Activated CD8-positive, alpha-beta memory T cell treated with anti-CD3 and anti-CD28 coated beads, Interleukin-2, amount 50 U/mL, for 24 hours (primary cell): ENCODE measurements around the gene DSTN.
A peak's percentile ranks its signal among the peaks of the same experiment; 100 is the strongest.

ENCODE experiments used
- DNase-seq: peaks from one replicate; pipeline ENCODE4 v3.0.0-alpha.2; 2020; ENCODE audit errors: extremely low read depth

DSTN gene

GRCh38 chr20:17612287-17612991 lies 42.6 kb downstream of the DSTN start:
- DNase-seq, result peak; percentile 10

GRCh38 chr20:17612992-17613327 lies 43.1 kb downstream of the DSTN start:
- DNase-seq, result no peak

GRCh38 chr20:17613328-17614175 lies 43.7 kb downstream of the DSTN start:
- DNase-seq, result no peak

DNA sequence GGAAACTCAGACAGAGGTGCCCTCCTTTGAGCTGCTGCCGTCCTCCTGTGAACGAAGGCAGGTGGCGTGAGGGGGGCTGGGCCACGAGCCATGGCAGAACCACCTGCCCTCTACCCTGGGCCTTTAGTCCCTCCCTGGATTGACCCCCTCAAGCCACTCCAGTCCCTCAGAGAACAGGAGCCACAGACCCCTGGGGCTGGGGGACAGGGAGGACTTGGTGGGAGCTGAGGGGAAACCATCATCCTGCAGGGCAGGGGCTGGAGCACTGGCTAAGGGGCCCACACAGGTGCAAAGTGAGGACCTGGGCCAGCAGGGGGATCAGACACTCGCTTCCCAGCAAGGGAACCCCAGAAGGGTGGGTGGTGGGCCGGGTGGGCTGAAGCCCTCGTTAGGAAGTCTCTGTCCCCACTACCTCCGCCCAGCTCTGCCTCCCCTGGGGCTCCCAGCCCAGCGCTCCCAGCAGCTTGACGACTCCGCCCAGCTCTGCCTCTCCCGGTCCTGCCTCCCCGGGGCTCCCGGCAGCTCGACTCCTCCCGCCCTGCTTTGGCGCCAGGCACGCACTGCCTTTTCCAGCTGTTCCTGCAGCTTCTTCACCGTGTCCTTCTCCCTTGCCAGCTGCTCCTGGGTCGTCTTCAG lies 44.4 kb downstream of the DSTN start:
- DNase-seq, result no peak

DNA sequence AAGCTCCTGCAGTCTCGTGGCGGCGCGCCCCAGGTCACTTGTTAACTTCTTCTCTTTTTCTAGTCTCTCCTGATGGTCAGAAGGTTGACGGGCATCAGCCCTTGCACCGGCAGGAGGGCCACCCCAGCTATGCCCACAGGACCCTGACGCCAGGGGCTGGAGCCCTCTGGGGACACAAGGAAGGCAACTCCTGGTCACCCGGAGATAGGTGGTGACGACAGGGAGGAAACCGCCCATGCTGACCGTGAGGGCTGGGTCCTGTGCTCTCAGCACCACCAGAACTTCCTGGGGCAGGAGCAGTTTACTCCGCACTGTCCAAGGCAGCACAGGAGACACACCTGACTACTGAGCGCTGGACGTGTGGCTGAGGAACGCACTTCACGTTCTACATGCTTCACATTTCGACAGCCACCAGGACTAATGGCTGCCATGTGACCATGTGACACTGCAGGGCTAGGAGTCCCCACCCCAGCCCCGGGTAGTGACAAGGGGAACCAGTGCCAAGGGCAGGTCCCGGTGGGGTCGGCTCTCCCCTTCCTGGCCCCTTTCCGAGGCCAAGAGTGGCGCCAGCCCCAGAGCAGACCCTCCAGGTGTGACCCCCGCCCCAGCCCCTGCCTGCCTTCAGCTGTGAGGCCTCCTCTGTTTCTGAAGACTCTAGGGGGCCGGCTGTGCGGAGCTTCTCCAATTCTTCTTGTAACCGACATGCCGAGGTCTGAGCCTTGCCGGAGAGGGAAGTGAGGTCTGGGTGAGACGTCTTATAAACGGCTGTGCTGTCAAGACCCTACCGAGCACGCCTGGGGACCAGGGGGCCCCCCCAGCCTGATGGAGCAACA lies 45.2 kb downstream of the DSTN start:
- DNase-seq, result no peak

DNA sequence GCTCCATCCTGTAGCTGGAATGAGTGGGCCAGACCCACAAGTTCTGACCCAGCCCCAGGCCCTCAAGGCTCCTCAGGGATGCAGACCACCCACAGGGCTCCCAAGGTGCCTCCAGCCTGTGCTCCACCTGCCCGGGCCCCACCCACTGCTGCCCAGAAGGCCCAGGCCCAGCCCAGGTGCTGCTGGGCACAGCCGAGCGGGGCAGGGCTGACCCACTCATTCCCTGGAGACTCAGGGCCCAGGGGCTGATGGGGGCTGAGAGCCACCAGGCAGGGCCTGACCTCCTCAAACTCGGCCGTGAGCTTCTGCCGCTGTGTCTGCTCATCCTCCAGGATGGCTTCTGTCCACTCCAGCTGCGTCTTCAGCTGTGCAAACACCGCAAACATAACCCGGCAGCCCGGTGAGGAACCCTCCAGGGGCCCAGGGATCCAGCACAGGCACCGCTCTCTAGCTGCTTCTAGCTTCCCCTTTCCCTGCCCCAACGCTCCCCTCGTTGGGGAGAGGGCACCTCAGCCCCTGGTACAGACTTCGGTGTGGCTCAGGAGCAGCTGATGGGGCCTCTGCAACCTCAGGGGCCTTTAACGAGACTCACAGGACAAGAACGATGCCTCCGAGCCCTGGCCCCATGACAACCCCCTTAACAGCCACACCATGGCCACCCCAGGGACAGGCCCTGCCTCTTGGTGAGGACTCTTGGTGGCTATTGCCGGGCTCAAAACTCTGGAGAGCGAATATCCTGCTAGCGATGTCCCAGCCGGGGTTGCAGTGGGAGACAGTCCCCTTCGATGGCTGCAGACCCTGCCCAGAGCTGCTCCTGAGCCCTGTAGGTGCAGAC lies 46.0 kb downstream of the DSTN start:
- DNase-seq, result no peak

DNA sequence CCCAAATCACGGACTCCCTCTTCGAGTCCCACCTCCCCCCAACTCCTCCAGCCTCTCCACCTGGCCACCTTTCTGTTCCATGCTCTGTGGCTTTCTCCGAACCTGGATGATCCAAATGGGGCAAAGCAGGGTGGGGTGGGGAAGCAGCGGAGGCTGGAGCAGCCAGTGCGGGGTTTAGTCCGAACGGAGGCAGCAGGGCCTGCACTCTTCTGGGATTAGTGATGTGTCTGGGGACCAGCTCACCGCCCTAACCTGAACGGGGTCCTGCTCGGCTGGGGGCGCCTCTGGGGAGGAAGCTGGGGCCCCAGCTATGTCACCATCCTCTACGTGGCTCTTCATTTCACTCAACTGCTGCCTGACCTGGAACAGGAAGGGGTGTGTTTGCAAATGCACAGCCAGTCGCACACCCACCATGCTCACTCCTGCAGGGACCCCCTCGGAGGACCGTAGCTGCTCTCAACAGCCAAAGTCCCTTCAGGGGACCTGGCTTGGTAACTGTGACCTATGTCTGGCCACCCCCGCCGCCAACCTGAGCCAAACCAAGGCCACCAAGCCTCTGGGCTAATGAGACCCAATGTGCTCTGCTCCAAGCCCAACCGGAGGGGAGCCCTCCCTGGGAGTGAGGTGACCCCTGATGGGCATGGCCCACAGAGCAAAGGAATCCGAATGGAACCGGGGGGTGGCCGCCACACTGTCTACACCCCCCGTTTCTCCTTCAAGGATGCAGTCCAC lies 46.8 kb downstream of the DSTN start:
- DNase-seq, result no peak

- DNase-seq, result no peak
These were observed 47.5 kb downstream of the DSTN start for GRCh38 chr20:17617212-17617867.

GRCh38 chr20:17617868-17618672 lies 48.2 kb downstream of the DSTN start:
- no peak for DNase-seq

GRCh38 chr20:17618673-17619013 lies 48.8 kb downstream of the DSTN start:
- DNase-seq, result no peak

GRCh38 chr20:17619351-17620093 lies 49.6 kb downstream of the DSTN start:
- DNase-seq, result no peak

- DNase-seq, result no peak
These were observed 50.7 kb downstream of the DSTN start for GRCh38 chr20:17620371-17621228.

DNA sequence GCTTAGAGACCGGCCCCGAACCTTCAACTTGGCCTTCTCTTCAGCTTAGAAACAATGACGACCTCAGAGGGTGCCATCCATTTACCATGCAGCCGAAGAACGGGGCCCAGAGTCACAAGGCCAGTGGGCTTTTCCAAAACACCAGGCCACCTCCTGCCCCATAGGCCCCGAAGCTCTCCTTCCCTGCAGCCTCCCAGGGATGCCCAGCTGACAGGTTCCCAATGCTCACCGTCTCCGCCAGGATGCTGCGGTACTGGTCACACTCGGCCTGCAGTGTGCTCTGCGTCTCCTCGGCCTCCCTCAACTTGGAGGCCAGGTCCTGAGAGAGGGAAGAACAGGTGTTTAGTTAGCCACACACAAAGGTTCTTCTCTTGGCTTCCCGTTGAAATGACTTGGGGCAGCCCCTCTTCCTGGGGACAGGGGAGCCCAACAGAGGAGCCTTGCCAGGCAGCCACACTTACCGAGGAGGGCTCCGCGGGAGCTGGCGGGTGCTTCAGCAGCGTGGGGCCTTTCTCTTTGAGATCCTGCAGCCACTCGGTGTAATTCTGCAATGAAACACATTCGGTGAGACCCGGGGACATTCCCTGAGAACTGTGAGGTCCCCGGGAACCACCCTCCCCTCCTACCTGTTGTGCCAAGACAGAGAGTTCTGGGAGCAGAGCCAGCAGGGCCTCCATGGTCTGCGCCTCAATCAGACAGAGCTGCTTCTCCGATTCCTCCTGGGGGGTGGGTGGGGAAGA lies 51.5 kb downstream of the DSTN start:
- no peak for DNase-seq

DNA sequence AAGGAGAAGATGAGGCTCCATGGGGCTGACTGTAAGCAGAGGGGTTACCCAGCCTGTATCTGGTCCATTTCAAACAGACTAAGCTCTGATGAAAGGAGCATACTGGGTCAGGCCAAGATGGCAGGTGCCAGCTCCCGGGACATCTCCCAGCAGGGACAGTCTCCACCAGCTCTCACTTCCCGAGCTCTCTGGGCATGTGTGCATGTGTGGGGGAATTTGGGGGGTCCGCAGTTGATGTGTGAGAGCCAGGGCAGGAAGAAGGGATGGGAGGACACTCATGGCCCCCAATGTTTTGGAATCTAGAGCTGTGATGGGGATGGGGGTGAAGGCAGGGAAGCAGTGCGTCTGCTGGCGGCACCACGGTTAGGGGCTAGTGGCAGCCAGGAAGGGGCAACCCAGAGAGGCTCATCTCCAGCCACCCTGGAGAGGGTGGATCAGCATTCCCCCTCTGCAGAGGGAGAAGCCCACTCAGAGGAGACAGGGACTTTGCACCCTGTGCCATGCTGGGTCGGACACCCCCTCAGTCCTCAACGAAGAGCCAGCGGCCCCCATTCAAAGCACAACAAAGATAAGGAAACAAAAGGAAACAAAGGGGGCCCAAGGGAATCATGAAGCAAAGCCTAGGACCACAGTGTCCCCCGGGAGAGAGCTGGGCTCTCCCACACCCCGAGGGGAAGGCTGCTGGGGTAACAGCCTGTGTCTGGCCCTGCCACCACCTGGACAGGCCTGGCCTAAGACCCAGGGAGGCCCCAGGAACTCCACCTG lies 52.4 kb downstream of the DSTN start:
- no peak for DNase-seq

DNA sequence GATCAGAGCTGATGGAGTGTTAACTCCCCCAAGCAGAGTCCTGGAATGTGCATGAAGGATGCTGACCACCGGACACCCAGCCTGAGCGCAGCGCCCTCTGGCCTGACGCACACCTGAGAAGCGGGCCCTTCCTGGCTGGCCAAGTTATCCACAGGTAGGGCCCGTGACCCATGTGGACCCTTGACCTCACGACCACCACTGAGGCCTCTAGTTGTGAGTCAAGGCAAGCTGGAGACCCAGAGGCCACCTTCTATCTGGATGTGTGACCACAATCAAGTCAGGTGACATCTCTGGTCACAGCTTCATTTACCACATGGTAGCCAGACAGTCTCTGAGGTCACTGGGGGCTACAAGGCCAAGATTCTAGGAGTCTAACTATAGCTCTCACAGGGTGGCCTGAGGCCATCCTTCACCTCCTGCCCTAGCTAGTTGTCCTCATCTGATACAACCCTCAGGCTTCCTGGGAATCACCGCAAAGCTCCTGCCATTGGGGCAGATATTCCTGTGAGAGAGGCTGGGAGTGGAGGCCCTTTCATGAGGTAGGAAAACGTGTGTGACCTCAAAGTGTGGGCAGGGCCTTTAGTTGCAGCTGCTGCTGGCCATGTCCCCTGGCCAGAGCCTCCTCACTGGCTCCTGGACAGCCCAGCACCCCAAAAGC lies 53.1 kb downstream of the DSTN start:
- no peak for DNase-seq
